ENCODE measurements around the gene LCLAT1. TPM values are rescaled to one million over a fixed set of nuclear protein-coding genes. Genes with fewer than 3 reads are reported as not detected.
A peak's percentile ranks its signal among the peaks of the same experiment; 100 is the strongest.

The LCLAT1 gene
- total and polyA plus RNA-seq, 12 donors: 8.0 to 56.4 (median 42.7) TPM

GRCh38 chr2:30655211-30655610 is 208.2 kb downstream of the LCLAT1 start:
- Histone ChIP-seq H3K9me3 (no peaks in the 10 kb centered on the region), H3K27ac (no peak overlapping the region), H3K27me3 (no peaks in the 10 kb centered on the region), H3K36me3 (no peaks in the 10 kb centered on the region), H3K4me1 (peaks cover 0 to 16% (median 0%) of the 10 kb centered on the region in 9 donors), H3K4me3 (no peak overlapping the region)
- peak in 2 of 8 donors; percentile 10 to 19 for ATAC-seq
- WGBS, 2 donors: 66 to 73% methylated on average over 6 of the region's 6 CpGs
- intact Hi-C loops (cut with DNase I): no loop called here
- no peak for DNase-seq
- TF ChIP-seq CTCF (IDR thresholded peaks at IDR 0.05): no peak

- Histone ChIP-seq H3K27ac (no peak overlapping the region), H3K4me1 (peaks cover 0 to 16% (median 0%) of the 10 kb centered on the region in 9 donors), H3K4me3 (no peak overlapping the region), H3K36me3 (no peaks in the 10 kb centered on the region), H3K9me3 (no peaks in the 10 kb centered on the region), H3K27me3 (no peaks in the 10 kb centered on the region)
- DNase-seq (no peak), ATAC-seq (peak in 7 of 8 donors; percentile 35 to 75 (median 61))
- WGBS, 2 donors: 68 to 72% methylated on average over 5 of the region's 5 CpGs
- intact Hi-C loops (cut with DNase I): no loop called here
- TF ChIP-seq CTCF (IDR thresholded peaks at IDR 0.05): no peak
These were observed 208.6 kb downstream of the LCLAT1 start for GRCh38 chr2:30655660-30656059.

- Histone ChIP-seq H3K27ac (no peak overlapping the region), H3K4me1 (peaks cover 0 to 16% (median 0%) of the 10 kb centered on the region in 9 donors), H3K27me3 (no peaks in the 10 kb centered on the region), H3K36me3 (no peaks in the 10 kb centered on the region), H3K4me3 (no peak overlapping the region), H3K9me3 (no peaks in the 10 kb centered on the region)
- DNase-seq (no peak), ATAC-seq (no peak)
- WGBS, 2 donors: 70 to 75% methylated on average over 4 of the region's 4 CpGs
- intact Hi-C loops (cut with DNase I): no loop called here
- no peak for TF ChIP-seq CTCF (IDR thresholded peaks at IDR 0.05)
These were observed 209.0 kb downstream of the LCLAT1 start for GRCh38 chr2:30656079-30656478.

- no peak for ATAC-seq
- H3K36me3 ChIP-seq: no peaks in the 10 kb centered on the region
- H3K4me1 ChIP-seq: peaks cover 0 to 18% (median 3%) of the 10 kb centered on the region in 9 donors
- no peaks in the 10 kb centered on the region for H3K27me3 ChIP-seq
- H3K9me3 ChIP-seq: no peaks in the 10 kb centered on the region
- TF ChIP-seq CTCF (IDR thresholded peaks at IDR 0.05): no peak
- DNase-seq: no peak
- no peak overlapping the region for H3K4me3 ChIP-seq
- intact Hi-C loops (cut with DNase I): no loop called here
- no peak overlapping the region for H3K27ac ChIP-seq
- 77 to 80% methylated on average over 5 of the region's 5 CpGs for WGBS, 2 donors
These were observed 214.4 kb downstream of the LCLAT1 start for GRCh38 chr2:30661173-30662107.

All from heart right ventricle (tissue), 16 donors.